OCI-LY7 (cell line): ENCODE measurements around the gene SFXN5. TPM values are rescaled to one million over a fixed set of nuclear protein-coding genes. Genes with fewer than 3 reads are reported as not detected.

Experiments
- BruUV-seq: library from RNA; stranded (reverse); fragments of 400-500 nt; replicated peaks from 2 replicates; lab custom pipeline; 2021; lab: Mats Ljungman, UMichigan
- CTCF ChIA-PET: fragments of 300-600 bp; sonication (Branson Sonifier 250); formaldehyde crosslinking; loops from one replicate; lab custom pipeline; 2022; ENCODE audit warnings: antibody characterized with exemption; ENCODE audit not compliant: unreplicated experiment; lab: Charles Lee
- POLR2A ChIA-PET: fragments of 300-600 bp; sonication (Branson Sonifier 250); formaldehyde crosslinking; loops from one replicate; lab custom pipeline; 2022; ENCODE audit warnings: antibody characterized with exemption; lab: Charles Lee
- DNase-seq: peaks from one replicate; pipeline ENCODE4 v3.0.0-alpha.2; 2015; ENCODE audit warnings: low spot score
- H2AFZ ChIP-seq: fragments of 200-600 bp; sonication (generic), shearing (Covaris generic); 2 replicates; pipeline ENCODE4 v1.6.1; 2014; ENCODE audit warnings: mild to moderate bottlenecking, antibody characterized with exemption, low read length, moderate library complexity
- H3K27ac ChIP-seq: fragments of 200-600 bp; sonication (generic); 2 replicates; pipeline ENCODE4 v1.5.1; 2014; ENCODE audit warnings: mixed run types, low read depth, mild to moderate bottlenecking, moderate library complexity, low read length, inconsistent platforms; ENCODE audit not compliant: poor library complexity, severe bottlenecking
- H3K36me3 ChIP-seq: fragments of 200-600 bp; sonication (generic); 2 replicates; pipeline ENCODE4 v1.6.1; 2014; ENCODE audit warnings: mild to moderate bottlenecking, antibody characterized with exemption, low read length, moderate library complexity, mixed read lengths; ENCODE audit not compliant: insufficient read depth
- H3K4me1 ChIP-seq: fragments of 200-600 bp; sonication (generic); 2 replicates; pipeline ENCODE4 v1.5.1; 2014; ENCODE audit warnings: mild to moderate bottlenecking, low read length; ENCODE audit not compliant: insufficient read depth, poor library complexity, severe bottlenecking
- H3K4me2 ChIP-seq: fragments of 200-600 bp; sonication (generic); 2 replicates; pipeline ENCODE4 v1.6.1; 2014; ENCODE audit warnings: mild to moderate bottlenecking, low read length
- H3K4me3 ChIP-seq: fragments of 200-600 bp; sonication (generic); 2 replicates; pipeline ENCODE4 v1.5.1; 2014; ENCODE audit warnings: mild to moderate bottlenecking, low read depth, low read length; ENCODE audit not compliant: poor library complexity, severe bottlenecking
- H3K79me2 ChIP-seq: fragments of 200-600 bp; sonication (generic); 2 replicates; pipeline ENCODE4 v1.6.1; 2016; ENCODE audit warnings: low read depth, mild to moderate bottlenecking, low read length, moderate library complexity, mixed read lengths; ENCODE audit not compliant: insufficient read depth
- H3K9me2 ChIP-seq: fragments of 200-600 bp; sonication (generic); 2 replicates; pipeline ENCODE4 v1.6.1; 2016; ENCODE audit warnings: mild to moderate bottlenecking, low read length, mixed read lengths; ENCODE audit not compliant: insufficient read depth
- H3K9me3 ChIP-seq: fragments of 200-600 bp; sonication (generic); 2 replicates; pipeline ENCODE4 v1.6.1; 2014; ENCODE audit warnings: mild to moderate bottlenecking, mixed run types, low read length, mixed read lengths
- H4K20me1 ChIP-seq: fragments of 200-600 bp; sonication (generic); 2 replicates; pipeline ENCODE4 v1.6.1; 2014; ENCODE audit warnings: mild to moderate bottlenecking, antibody characterized with exemption, low read length, moderate library complexity, mixed read lengths; ENCODE audit not compliant: insufficient read depth
- CTCF ChIP-seq: fragments of 200-600 bp; sonication (generic); conservative IDR thresholded peaks from 2 replicates; pipeline ENCODE4 v1.5.1; 2014; ENCODE audit warnings: mild to moderate bottlenecking, antibody characterized with exemption, low read length, moderate library complexity, mixed read lengths
- EZH2phosphoT487 ChIP-seq: fragments of 200-600 bp; sonication (generic); IDR thresholded peaks from 2 replicates; pipeline ENCODE4 v1.6.1; 2018; ENCODE audit warnings: low read depth, borderline replicate concordance, mild to moderate bottlenecking, mixed run types, antibody characterized with exemption, low read length, moderate library complexity, mixed read lengths
- intact Hi-C: fragments of 100-400 bp; cut with micrococcal nuclease; formaldehyde crosslinking; loops from one replicate; pipeline ENCODE4 v1.10.0; 2022; ENCODE audit not compliant: unreplicated experiment
- total RNA-seq, 2 experiments: library from RNA; depleted of rRNA in 1 of 2; stranded (reverse); fragments of >200 nt in 1 of 2; shearing (Covaris generic) in 1 of 2; gene quantifications; 2 replicates each; pipeline ENCODE4 v1.2.3, GENCODE V29; 2014 to 2022

Gene SFXN5
- total RNA-seq, 2 experiments from 2014 or later = 4.5 to 10.5 TPM

DNA sequence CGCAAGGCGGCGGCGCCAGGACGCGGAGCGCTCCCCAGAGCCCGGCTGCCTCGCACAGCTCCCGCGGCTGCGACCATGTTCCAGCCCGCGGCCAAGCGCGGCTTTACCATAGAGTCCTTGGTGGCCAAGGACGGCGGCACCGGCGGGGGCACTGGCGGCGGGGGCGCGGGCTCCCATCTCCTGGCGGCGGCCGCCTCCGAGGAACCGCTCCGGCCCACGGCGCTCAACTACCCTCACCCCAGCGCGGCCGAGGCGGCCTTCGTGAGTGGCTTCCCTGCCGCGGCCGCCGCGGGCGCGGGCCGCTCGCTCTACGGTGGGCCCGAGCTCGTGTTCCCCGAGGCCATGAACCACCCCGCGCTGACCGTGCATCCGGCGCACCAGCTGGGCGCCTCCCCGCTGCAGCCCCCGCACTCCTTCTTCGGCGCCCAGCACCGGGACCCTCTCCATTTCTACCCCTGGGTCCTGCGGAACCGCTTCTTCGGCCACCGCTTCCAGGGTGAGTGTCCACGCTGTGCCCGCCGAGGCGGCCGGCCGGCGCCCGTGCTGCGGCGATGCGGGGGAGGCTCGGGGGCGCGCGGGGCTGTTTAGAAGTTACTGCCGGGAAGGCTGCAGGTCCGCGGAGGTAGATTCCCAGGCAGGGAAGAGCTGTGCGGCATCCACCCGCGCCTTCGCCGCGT lies 153.5 kb downstream of the SFXN5 start:
- H3K27ac ChIP-seq = no peak overlapping the region
- intact Hi-C loops = no loop called here
- CTCF ChIA-PET = no interaction called here
- H3K9me2 ChIP-seq = no peaks in the 10 kb centered on the region
- peaks cover 5% of the 10 kb centered on the region for H3K4me1 ChIP-seq
- no TSS peak for BruUV-seq
- H2AFZ ChIP-seq = no peak overlapping the region
- no peak for TF ChIP-seq CTCF
- TF ChIP-seq EZH2phosphoT487 = no peak
- no peaks in the 10 kb centered on the region for H3K9me3 ChIP-seq
- no peak for DNase-seq
- no peaks in the 10 kb centered on the region for H3K36me3 ChIP-seq
- no peaks in the 10 kb centered on the region for H3K79me2 ChIP-seq
- H4K20me1 ChIP-seq = peaks cover 4% of the 10 kb centered on the region; the same call in 1 of the 2 replicates
- no peak overlapping the region for H3K4me3 ChIP-seq
- POLR2A ChIA-PET = no interaction called here
- H3K4me2 ChIP-seq = peak overlapping the region; percentile 50; the same call in 1 of the 2 replicates

DNA sequence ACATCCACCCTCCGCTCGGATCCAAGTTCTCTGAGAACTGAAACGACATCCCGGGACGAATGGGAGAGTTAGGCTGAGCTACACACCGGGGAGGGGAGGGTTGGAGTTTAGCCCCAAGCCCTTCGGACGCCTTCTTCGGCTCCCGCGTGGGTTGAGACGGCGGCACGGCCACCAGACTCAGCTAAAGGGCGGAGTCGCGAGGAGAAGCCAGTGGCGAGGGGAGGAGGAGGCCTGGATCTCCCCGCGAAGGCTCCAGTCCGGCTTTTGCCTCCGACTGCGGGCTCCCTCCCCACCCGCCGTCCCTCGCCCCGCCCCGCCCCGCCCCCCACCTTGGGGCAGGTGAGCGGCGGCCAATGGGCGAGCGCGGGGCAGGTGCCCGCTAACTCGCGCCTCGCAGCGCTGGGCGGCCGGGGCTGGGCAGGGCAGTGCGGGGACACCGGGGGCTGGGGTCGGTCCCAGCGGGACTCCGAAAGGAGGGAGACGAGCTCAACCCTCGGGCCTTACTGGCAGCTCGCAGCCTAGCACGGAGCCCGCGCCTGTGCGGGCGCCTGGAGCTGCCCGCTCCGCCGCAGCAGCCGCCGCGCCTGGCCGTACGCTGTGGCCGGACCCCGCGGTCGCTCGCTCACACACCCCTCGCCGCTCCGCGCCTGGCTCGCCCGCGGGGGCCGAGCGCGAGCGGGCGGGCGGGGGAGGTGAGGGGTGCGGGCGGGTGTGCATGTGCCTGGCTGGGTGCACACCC lies 154.2 kb downstream of the SFXN5 start, which contains the start of gene EMX1:
Gene EMX1, plus strand, starts transcription at position 382 of the 739 bp plus-strand sequence. Its CDS starts 334 bp downstream, at position 716.
- Histone ChIP-seq H3K9me3 (no peaks in the 10 kb centered on the region), H3K36me3 (no peaks in the 10 kb centered on the region), H3K4me2 (peak within 1 kb of the TSS; percentile 50), H3K27ac (no peak within 1 kb of the TSS), H3K79me2 (no peaks in the 10 kb centered on the region), H4K20me1 (peaks cover under 1% of the 10 kb centered on the region; the same call in 1 of the 2 replicates), H3K4me3 (peak within 1 kb of the TSS; percentile 46), H3K4me1 (peaks cover 5% of the 10 kb centered on the region), H2AFZ (no peak within 1 kb of the TSS), H3K9me2 (no peaks in the 10 kb centered on the region)
- intact Hi-C loops = no loop called here
- BruUV-seq = no TSS peak
- peak; percentile 35 for DNase-seq
- TF ChIP-seq EZH2phosphoT487 = no peak
- no peak for TF ChIP-seq CTCF
- ChIA-PET CTCF (no interaction called here), POLR2A (no interaction called here)
